GM10266 (cell line): Measurements from ENCODE around the gene GMCL1.

ENCODE experiments used
- DNase-seq: peaks from one replicate; pipeline ENCODE4 v3.0.0; 2012; ENCODE audit errors: extremely low spot score
- TF ChIP-seq, protein P1 (sequence below): IDR thresholded peaks from 2 replicates; pipeline ENCODE4 v1.5.1; 2012; ENCODE audit warnings: mild to moderate bottlenecking, low read depth; ENCODE audit not compliant: control insufficient read depth, insufficient read depth; ENCODE audit errors: missing control alignments

The GMCL1 gene

DNA sequence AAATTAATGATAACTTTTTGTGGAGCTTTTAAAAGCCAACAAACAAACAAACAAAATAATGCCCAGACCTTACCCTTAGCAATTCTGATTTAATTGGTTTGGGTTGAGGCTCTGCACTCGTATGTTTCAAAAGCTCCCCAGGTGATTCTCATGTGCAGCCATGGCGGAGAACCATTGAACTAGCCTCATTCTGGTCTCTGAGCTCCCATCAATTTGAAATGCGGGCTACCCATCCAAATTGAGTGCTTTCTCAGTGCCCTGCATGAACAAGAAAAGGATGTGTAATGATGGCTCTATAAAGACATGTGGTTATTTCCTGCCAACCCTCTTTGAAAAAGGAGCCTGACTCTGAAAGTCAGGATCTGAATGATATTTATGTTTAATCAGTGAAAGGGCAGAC lies 93.7 kb downstream of the GMCL1 start:
- TF ChIP-seq, protein P1, sequence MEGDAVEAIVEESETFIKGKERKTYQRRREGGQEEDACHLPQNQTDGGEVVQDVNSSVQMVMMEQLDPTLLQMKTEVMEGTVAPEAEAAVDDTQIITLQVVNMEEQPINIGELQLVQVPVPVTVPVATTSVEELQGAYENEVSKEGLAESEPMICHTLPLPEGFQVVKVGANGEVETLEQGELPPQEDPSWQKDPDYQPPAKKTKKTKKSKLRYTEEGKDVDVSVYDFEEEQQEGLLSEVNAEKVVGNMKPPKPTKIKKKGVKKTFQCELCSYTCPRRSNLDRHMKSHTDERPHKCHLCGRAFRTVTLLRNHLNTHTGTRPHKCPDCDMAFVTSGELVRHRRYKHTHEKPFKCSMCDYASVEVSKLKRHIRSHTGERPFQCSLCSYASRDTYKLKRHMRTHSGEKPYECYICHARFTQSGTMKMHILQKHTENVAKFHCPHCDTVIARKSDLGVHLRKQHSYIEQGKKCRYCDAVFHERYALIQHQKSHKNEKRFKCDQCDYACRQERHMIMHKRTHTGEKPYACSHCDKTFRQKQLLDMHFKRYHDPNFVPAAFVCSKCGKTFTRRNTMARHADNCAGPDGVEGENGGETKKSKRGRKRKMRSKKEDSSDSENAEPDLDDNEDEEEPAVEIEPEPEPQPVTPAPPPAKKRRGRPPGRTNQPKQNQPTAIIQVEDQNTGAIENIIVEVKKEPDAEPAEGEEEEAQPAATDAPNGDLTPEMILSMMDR: no peak
- no peak for DNase-seq

DNA sequence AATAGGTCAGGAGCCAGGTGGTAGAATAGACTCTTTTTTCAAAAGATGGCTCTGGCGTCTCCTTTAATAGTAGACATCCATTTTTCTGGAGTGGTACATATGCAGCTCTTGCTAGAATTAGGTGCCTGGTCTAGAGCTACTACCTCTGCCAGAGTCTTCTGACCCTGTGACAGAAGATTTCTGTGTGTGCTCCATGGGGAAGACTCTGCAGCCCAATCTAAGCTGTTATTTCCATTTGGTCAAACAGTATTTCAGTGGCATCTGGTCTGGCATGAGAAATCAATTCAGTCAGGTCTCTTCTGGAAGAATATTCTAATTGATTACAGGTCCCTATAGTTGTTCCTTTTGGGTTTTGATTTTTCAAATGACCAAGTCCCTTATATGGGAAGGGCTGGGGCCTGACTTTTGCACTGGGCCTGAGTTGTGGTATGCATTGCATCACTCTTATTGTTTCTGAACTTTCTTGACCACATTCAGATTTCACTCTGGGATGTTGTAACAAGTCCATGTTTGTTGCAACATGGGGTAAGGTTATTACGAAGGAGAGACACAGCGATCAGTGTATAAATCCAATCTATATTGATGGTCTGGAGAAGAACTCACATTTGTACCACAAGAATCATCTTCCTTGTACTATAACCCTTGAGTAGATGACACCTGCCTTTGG lies 97.5 kb downstream of the GMCL1 start:
- TF ChIP-seq, protein P1: no peak
- no peak for DNase-seq
